Small intestine (tissue), 7 donors: ENCODE results near the gene POLR3A. TPM values are rescaled to one million over a fixed set of nuclear protein-coding genes. Genes with fewer than 3 reads are reported as not detected.

Source experiments
- DNase-seq, 2 donors: peaks; one replicate each; pipeline versions ENCODE4 v3.0.0 to v3.0.0-alpha.2; 2013
- FAIRE-seq: peaks from 2 replicates; lab custom pipeline; 2012; peaks lifted over from hg19 to GRCh38; lab: Jason Lieb, UNC
- H3K27ac ChIP-seq, 3 donors: one replicate each; pipeline ENCODE4 v1.5.1; 2013; ENCODE audit warnings: low read length in 2 of 3, mild to moderate bottlenecking in 2 of 3, control low read depth in 1 of 3, inconsistent platforms in 1 of 3, low read depth in 1 of 3, moderate library complexity in 1 of 3
- H3K27me3 ChIP-seq, 3 donors: one replicate each; pipeline ENCODE4 v1.6.1; 2013; ENCODE audit warnings: low read length in 3 of 3, inconsistent platforms in 1 of 3; ENCODE audit not compliant: control insufficient read depth in 3 of 3, insufficient read depth in 3 of 3
- H3K36me3 ChIP-seq, 3 donors: one replicate each; pipeline ENCODE4 v1.6.1; 2013; ENCODE audit warnings: low read length in 3 of 3, inconsistent platforms in 1 of 3, low read depth in 1 of 3, mild to moderate bottlenecking in 1 of 3, moderate library complexity in 1 of 3; ENCODE audit not compliant: control insufficient read depth in 3 of 3, insufficient read depth in 2 of 3
- H3K4me1 ChIP-seq, 3 donors: one replicate each; pipeline ENCODE4 v1.6.1; 2013; ENCODE audit warnings: low read length in 2 of 3, inconsistent platforms in 1 of 3, low read depth in 1 of 3, mild to moderate bottlenecking in 1 of 3, moderate library complexity in 1 of 3; ENCODE audit not compliant: control insufficient read depth in 3 of 3, insufficient read depth in 2 of 3
- H3K4me3 ChIP-seq, 3 donors: one replicate each; pipeline ENCODE4 v1.5.1; 2013; ENCODE audit warnings: low read length in 3 of 3, control low read depth in 1 of 3, inconsistent platforms in 1 of 3, low read depth in 1 of 3, mild to moderate bottlenecking in 1 of 3, moderate library complexity in 1 of 3
- H3K9me3 ChIP-seq, 2 donors: one replicate each; pipeline ENCODE4 v1.6.1; 2013; ENCODE audit warnings: low read depth in 1 of 2, low read length in 1 of 2; ENCODE audit not compliant: control insufficient read depth in 2 of 2, insufficient read depth in 1 of 2
- WGBS, 3 donors: extraction: QIAGEN DNeasy Blood & Tissue Kit; methylation state at CpG; one replicate each; pipeline ENCODE4 v1.1.7; 2013; 5-methylcytosine and 5-hydroxymethylcytosine counted together
- polyA plus RNA-seq, 4 donors: library from polyadenylated mRNA; stranded (reverse) in 3 of 4; unstranded in 1 of 4; fragments of 200-250 nt in 3 of 4; fragments of 120-200 nt in 1 of 4; gene quantifications; one replicate each; pipeline versions ENCODE4 v1.2.1 to v1.2.3, GENCODE V29; 2013
- donor health status: healthy with polysubstance abuse.
- donor health status: control.
- donor health status: control.
- donor health status: Bipolar disorder and iron deficiency.
- donor health status: healthy.

POLR3A gene
- polyA plus RNA-seq, 4 donors, result 4.3 to 13.2 (median 6.4) TPM

DNA sequence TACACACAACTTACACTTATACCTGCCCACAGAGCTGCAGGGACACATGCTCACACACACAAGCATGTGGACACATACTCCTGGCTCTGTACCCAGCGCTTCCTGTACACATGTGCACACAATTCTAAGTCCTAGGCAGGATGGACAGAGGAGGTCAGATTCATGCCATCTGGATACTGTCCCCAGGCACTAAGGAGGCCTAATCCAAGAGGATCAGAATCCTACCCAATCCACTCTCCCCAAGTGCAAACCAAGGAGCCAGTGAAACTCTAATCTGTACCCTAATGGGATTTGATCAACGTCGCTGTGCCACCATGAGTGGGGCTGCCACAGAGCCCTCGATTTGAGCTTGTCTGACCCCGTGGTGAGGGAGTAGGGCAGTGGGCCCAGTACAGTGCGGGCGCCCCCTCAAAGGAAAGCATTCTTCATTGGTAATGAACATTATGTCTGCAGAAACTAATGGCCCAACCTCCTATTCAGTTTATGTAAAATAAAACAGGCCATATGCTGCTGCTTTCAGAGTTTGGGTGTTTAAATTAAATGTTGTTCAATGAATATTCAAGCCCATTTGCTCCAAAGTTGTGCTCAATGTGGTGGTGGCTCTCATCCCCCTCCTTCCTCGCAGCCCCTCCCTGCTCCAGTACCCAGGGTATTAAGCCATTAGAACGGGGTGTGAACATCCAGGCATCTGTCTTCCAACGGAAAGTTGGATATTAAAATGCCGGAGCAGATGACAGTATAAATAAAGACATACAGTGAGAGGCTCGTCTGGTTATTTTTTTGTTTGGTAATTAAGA, 30.8 kb upstream of the POLR3A start:
- Histone ChIP-seq H3K9me3 (peaks cover 0 to 7% of the 10 kb centered on the region in 2 donors), H3K4me3 (no peak overlapping the region), H3K27ac (no peak overlapping the region), H3K4me1 (peaks cover 0 to 2% (median 0%) of the 10 kb centered on the region in 3 donors), H3K27me3 (no peaks in the 10 kb centered on the region), H3K36me3 (no peaks in the 10 kb centered on the region)
- no peak for FAIRE-seq
- DNase-seq, result no peak
- WGBS, 3 donors, result 79 to 88% (median 85%) methylated on average over 12 of the region's 12 CpGs

GRCh38 chr10:78058562-78058961, 29.2 kb upstream of the POLR3A start:
- WGBS, 3 donors, result 74 to 82% (median 76%) methylated on average over 5 of the region's 5 CpGs
- Histone ChIP-seq H3K36me3 (no peaks in the 10 kb centered on the region), H3K27me3 (no peaks in the 10 kb centered on the region), H3K27ac (no peak overlapping the region), H3K9me3 (peaks cover 0 to 3% of the 10 kb centered on the region in 2 donors), H3K4me1 (peaks cover 0 to 2% (median 0%) of the 10 kb centered on the region in 3 donors), H3K4me3 (no peak overlapping the region)
- FAIRE-seq (no peak), DNase-seq (no peak)

GRCh38 chr10:78053211-78053868, 24.0 kb upstream of the POLR3A start:
- H3K36me3 ChIP-seq, result peaks cover 0 to 3% (median 0%) of the 10 kb centered on the region in 3 donors
- DNase-seq (no peak), FAIRE-seq (no peak)
- WGBS, 3 donors, result 68 to 84% (median 81%) methylated on average over 7 of the region's 7 CpGs
- H3K27me3 ChIP-seq, result no peaks in the 10 kb centered on the region
- H3K9me3 ChIP-seq, result no peaks in the 10 kb centered on the region
- H3K4me3 ChIP-seq, result no peak overlapping the region
- no peak overlapping the region for H3K27ac ChIP-seq
- no peaks in the 10 kb centered on the region for H3K4me1 ChIP-seq

GRCh38 chr10:78049851-78050250, 20.5 kb upstream of the POLR3A start:
- no peak for DNase-seq
- Histone ChIP-seq H3K27ac (no peak overlapping the region), H3K27me3 (no peaks in the 10 kb centered on the region), H3K36me3 (peaks cover 0 to 3% (median 0%) of the 10 kb centered on the region in 3 donors), H3K4me1 (peaks cover 0 to 4% (median 0%) of the 10 kb centered on the region in 3 donors), H3K9me3 (no peaks in the 10 kb centered on the region), H3K4me3 (no peak overlapping the region)
- no peak for FAIRE-seq
- 85 to 100% (median 88%) methylated on average over 1 of the region's 1 CpG for WGBS, 3 donors

DNA sequence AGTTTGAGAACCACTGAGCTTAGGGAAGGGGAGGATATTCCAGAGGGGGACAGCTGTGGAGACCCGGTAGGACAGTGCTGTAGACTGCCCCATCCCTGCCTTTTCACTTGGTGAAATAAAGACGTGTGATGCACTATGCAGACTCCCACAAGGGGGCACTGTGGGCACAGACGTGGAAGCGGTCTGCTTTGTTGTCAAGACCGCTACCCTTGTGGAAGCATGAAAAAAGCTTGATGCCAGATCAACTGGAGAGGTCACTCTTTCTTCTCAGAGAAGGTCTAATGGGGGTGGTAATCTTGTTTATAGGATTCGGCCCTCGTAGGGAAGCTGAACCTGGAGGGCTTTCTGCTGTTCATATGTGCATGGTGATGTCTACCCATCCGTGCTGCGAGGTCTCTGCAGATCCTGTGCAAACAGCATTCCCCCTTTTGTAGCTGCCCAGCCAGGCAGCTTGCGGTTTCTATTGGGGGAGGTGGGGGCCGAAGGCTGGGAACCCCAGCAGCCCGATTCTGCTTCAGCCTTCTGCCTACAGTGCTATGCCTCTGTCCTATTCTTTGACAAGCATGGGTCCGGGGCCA, 18.1 kb upstream of the POLR3A start:
- FAIRE-seq, result no peak
- 22 to 28% (median 25%) methylated on average over 13 of the region's 13 CpGs for WGBS, 3 donors

DNA sequence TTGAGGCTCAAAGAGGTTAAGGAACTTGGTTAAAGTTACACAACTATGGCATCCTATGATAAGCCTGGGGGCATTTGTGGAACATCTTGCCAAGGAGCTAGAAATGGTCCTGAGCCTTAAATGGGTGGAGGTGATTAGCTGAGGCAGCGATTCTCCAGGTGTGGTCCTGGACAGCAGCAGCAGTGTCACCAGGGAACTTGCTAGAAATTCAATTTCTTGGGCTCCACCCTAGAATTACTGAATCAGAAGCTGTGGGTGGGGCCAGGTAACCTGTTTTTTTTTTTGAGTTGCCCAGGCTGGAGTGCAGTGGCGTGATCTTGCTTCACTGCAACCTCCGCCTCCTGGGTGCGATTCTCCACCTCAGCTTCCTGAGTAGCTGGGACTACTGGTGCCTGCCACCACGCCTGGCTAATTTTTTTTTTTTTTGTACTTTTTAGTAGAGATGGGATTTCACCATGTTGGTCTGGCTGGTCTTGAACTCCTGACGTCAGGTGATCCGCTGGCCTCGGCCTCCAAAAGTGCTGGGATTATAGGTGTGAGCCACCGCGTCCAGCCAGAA, 17.5 kb upstream of the POLR3A start:
- WGBS, 3 donors, result 59 to 73% (median 68%) methylated on average over 10 of the region's 10 CpGs
- FAIRE-seq, result no peak
- peaks cover 0 to 5% (median 0%) of the 10 kb centered on the region in 3 donors for H3K4me1 ChIP-seq
- DNase-seq, result no peak
- no peak overlapping the region for H3K27ac ChIP-seq
- H3K36me3 ChIP-seq, result peaks cover 0 to 6% (median 4%) of the 10 kb centered on the region in 3 donors
- H3K4me3 ChIP-seq, result no peak overlapping the region
- no peaks in the 10 kb centered on the region for H3K27me3 ChIP-seq
- H3K9me3 ChIP-seq, result no peaks in the 10 kb centered on the region

More for the DNA sequence above, 18.1 kb upstream of the POLR3A start:
- Histone ChIP-seq H3K36me3 (peaks cover 0 to 3% (median 0%) of the 10 kb centered on the region in 3 donors), H3K4me3 (no peak overlapping the region), H3K27ac (no peak overlapping the region), H3K4me1 (peaks cover 0 to 4% (median 0%) of the 10 kb centered on the region in 3 donors), H3K27me3 (no peaks in the 10 kb centered on the region), H3K9me3 (no peaks in the 10 kb centered on the region)
- DNase-seq, result peak; percentile 76 to 89

GRCh38 chr10:78045856-78046255, 16.5 kb upstream of the POLR3A start:
- Histone ChIP-seq H3K36me3 (peaks cover 5 to 16% (median 13%) of the 10 kb centered on the region in 3 donors), H3K27me3 (no peaks in the 10 kb centered on the region), H3K27ac (no peak overlapping the region), H3K9me3 (no peaks in the 10 kb centered on the region), H3K4me1 (peaks cover 0 to 13% (median 0%) of the 10 kb centered on the region in 3 donors), H3K4me3 (no peak overlapping the region)
- no peak for DNase-seq
- no peak for FAIRE-seq
- 48 to 86% (median 62%) methylated on average over 8 of the region's 8 CpGs for WGBS, 3 donors

- Histone ChIP-seq H3K4me1 (peaks cover 0 to 13% (median 0%) of the 10 kb centered on the region in 3 donors), H3K9me3 (no peaks in the 10 kb centered on the region), H3K27me3 (no peaks in the 10 kb centered on the region), H3K27ac (no peak overlapping the region), H3K4me3 (no peak overlapping the region), H3K36me3 (peaks cover 10 to 19% (median 14%) of the 10 kb centered on the region in 3 donors)
- no peak for DNase-seq
- WGBS, 3 donors, result 46 to 62% (median 57%) methylated on average over 10 of the region's 10 CpGs
- FAIRE-seq, result no peak
Measured at GRCh38 chr10:78045237-78045636, 15.9 kb upstream of the POLR3A start.
